Measurements from ENCODE around the gene CACNA2D3.

CACNA2D3 gene

DNA sequence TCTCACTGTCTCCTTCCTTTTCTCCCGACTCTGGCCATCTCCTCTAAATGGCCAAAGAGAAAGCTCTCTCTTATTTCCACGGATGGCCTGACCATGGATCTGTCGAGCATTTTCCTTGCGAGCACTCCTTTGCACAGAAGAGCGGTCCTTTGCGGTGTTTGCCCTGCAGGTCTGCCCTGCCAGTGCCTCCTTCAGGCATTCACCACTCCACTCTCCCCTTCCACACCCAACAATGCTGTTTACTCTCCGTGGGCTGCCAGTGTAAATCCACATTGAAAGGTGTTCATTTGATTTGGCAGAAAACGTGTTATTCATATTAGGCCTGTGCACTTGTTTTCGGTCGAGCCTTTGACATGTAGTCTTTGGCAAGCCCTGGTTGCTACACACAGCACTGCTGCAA lies 49.6 kb downstream of the CACNA2D3 start:
- no peak for DNase-seq

DNA sequence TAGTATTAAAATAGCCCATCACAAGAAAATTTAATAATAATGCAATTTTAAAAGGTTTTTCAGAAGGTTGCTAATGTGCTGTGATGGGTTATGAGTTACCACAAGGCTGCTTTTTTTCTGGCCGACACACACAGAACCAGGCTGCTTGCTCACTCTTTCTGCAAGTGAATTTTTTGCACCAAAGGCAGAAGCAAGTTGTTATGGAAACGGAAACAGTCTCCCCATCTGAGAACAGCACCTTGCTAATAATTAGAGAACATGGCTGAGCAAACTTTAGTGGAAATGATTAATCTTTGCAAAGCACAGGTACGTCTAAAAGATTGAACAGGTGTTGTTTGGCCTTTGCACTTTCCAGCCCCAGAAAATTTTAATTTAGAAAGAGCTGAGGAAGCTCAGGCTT lies 51.0 kb downstream of the CACNA2D3 start:
- DNase-seq = no peak

DNA sequence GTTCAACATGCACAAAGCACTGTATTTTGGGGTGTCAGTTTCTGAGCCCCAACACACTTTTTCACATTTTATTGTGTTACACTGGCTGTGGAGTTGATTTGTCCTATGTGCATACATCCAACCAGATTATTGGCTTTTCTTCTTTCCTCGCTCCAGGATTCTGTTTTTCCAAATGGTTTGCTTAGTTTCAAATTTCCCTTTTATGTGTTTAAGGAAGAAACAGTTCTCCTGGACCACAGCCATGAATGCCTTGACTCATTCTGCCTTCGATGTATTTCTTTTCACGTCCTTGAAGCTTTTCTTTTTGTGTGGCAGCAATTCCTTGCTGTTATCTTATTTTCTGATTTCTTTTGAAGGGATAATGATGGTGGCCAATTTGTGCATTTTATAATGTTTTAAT lies 53.8 kb downstream of the CACNA2D3 start:
- DNase-seq = no peak

DNA sequence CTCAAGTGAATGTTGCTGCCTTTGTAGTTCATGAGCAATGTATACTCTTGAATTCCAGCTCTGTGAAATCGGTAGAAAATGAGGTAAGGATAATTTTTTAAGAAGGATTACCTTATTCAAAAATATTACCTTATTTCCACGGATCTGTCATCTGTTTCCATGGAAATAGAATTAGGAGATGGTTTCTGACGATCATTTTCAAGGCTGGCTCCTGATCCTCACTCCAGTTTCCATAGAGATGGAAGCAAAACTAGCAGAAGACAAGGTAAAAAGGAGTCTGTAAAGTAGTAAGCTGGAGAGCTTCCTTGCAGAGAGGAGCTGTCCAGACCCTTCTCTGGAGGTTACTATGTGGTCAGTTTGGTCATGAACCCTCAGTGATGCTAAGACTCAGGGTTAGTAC lies 55.5 kb downstream of the CACNA2D3 start:
- DNase-seq = no peak

DNA sequence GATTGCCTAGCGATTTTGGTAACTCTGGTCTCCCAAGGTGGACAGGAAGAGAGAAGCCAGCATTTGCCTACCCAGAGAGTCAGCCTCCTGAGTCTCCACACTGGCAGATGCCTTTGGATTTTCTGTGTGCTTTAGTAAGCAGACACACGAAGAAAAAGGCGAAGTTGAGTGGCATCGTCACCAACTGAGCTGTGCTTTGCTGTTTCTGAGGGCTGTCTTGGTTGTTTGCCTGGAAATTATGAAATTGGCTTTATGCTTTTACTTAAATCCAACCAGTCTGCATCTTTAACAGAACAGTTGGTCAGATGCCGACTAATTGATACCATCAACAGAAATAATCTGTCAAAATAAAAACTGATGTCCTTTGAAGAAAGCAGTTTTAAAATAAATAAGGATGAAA lies 56.0 kb downstream of the CACNA2D3 start:
- DNase-seq = no peak

DNA sequence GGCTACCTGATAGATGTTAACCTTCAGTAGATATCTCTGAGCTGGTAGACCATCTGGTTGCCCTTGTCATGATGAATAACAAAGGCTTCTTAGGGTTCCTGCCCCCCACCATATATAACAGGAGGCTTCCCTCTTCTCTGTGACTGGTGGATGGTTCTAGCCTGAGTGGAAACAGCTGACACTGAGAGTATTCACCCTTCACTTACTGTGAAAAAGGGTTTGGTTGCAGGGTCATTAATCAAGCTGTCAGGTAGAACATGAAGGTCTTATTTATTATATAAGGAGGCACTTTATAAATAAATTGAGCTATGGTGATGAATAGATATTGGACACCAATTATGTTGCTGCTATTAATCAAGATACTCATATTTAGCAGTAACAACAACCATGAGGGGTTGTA lies 58.6 kb downstream of the CACNA2D3 start:
- DNase-seq = no peak

DNA sequence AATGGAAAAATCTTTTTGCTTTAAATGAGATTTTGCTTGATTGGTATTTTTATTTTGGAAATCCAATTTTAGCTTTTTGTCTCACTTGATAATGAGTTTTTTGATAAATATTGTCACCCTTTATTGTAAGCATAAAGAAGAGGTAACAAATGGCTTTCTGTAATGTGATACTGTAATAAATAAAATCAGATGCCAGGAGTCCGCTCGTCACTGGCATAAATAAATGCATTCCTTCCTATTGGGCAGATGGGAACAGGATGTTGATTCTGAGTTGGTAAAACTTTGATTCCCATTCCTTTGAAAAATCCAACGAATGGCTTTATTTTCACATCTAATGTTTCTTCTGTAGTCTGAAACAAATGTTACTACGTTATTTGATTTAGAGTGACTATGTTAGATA lies 59.9 kb downstream of the CACNA2D3 start:
- no peak for DNase-seq

DNA sequence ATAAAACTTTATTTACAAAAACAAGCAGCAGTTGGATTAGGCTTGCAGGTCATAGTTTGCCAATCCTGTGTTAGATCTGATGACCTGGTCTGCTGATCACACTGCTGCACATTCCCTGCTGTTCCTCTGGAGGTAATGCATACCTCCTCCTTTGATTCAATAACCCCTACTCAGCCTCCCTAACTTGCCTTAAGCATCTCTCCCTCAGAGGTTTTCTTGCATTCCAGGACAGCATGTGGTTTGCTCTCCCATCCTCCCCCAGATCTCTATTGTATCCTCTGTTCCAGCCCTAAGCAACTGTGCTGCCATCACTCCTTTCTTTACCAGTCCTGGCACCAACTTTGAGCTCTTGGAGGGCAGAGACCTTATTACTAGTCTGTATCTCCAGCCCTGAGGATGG lies 63.4 kb downstream of the CACNA2D3 start:
- no peak for DNase-seq

DNA sequence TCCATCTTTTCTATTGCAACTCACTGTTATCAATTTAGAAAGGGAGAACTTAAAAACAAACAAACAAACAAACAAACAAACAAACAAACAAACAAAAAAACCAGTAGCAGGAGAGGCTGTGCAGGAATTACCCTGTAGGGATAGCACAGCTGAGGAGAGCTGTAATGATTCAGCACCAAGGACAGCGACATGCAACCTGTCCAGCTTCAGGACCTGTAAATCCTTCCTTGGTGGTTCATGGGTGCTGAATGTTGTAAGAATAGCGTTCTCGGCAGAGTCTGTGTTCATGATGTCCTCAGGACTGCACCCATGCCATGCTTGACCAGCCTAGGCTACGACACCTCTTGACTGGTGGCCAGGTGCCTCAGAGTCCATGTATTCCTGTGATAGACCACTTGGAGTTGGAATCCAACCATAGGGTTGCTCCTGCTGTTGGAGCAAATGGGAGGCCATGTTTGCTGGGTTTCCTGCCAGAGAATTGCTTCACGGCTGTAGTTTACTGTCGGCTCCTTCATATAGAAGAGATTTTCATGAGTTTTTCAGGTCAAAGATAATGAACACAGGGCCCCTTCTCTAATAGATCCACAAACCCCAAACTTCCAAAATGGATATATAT lies 65.9 kb downstream of the CACNA2D3 start:
- DNase-seq = no peak

DNA sequence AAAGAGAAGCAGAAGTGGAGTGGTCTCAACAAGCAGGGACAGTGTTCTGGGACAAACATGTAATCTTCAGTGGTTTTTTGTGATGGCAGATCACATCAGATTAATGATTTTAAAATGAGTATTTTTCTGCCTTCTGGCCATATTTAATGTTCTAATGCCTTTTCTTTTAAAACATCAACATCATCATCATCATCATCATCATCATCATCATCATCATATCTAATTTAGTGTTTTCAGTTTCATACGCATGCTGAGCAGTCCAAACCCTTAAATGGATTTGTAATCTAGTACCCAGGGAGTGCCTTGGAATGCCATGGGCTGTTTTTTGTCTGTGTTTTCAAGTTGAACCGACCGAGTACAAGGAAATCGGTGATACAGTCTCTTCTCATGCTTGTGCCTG lies 68.9 kb downstream of the CACNA2D3 start:
- DNase-seq = no peak

DNA sequence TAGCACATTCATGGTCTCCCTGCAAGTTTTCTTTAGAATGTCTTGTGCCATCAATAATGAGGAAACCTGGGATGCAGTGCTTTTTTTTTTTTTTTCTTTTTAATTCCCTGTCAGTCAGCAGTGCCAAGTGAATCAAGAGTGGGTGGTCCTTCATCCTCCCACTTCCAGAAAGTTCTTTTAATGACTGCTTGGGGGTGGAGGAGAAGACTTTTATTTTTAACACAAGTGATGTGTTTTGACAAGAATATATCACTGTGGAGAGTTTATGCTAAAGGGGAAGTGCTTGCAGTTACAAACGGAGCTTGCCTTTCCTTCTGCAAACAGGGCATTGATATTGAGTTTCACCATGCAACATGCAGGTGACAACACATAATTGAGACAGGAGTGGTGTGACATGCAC lies 69.7 kb downstream of the CACNA2D3 start:
- no peak for DNase-seq

DNA sequence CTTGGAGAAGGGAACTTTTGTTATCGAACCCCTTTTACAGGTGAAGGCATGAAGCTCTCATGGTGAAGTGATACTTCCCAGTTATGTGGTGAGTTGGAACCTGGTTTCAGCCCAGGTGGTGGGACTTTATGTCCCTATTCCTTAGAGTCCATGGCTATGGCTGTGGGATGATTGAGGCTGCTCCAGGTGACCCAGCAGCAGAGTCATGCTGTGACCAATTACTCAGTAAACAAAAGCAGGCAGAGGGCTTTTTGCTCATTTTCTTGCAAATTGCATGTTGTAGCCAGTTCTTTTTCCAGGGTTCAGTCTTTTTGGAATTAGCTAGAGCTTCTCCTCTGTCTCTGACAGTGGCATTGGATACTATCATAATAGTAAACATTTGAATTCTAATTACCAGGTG lies 70.7 kb downstream of the CACNA2D3 start:
- no peak for DNase-seq

DNA sequence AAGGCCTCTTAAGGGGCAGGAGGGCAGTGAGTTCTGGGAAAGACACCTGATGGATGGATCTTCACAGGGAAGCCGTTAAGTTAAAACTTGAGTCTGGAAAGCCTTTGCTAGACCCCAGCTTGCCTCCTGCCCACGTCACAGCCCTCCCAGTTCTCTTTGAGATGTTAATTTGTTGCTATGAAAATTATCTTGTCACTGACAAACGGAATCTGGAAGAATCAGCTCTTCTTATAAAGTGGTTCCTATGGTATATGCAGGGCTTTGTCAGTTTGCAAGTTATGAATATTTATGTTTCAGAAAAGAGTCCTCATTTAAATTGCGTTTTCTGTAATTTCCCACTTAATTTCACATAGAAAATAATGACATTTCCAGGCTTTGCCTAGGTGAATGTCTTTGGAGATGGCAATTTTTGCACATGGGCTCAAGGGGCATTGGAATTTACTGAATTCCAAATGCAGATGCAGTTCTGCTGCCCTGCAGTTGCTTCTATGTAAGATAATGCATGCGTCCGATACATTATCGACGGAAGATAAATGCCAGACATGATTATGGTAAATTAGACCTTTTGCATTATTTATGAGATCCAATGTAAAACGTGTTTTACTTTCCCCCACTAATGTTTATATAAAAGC lies 74.1 kb downstream of the CACNA2D3 start:
- DNase-seq = no peak

DNA sequence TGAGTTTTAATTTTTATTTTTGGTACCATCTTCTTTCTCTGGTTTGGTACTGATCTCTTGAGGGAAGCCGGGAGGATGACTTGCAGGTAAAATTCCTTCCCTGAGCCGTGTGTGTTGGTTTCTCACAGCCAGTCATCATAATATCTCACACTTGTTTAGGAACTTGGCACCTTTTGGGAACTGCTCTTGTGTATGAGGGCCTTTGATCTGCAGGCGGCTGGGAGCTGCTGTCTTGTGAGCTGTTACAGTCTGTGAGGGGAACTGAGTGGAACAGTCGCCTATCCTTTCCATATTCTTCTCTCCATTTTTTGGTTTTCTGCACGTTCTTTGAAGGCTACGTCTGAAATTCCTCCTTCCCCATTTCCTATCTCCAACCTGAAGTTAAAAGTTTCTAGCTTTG lies 75.2 kb downstream of the CACNA2D3 start:
- no peak for DNase-seq

DNA sequence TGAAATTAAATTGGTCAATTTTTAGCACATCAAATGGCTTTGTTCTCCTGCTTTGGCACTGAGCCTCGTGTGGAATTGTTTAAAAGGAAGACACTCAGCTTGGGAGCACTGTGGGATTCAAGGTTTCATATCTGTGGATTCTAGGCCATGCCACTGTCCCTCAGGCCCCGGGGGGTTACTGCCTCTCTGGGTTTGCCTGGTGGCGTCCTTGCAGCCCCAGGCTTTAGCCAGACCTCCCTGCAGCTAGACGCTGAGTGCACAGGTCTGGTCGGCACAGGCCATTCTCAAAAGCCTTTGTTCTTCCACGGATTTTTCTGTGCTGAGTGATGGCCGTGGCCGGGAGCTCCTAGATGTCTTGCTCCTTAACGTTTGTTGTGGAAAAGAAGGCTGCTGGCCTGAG lies 76.2 kb downstream of the CACNA2D3 start:
- DNase-seq = no peak

DNA sequence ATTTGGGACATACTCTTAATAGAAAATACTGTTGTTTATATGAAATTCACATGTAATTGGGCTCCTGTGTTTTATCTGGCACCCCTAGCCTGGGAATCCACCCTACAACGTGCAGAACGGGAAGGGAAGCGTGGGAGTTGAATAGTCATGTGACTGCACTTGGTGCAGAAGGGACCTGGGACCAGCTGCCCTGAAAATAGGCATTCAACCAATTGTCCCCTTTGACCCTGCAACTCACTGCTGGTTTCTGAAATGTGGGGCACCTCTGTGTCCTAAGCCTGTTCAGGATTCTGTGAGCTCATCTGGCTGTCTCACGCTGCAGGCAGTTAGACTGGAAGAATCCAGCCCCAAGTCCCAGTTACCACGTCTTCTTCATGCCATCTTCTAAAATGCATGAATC lies 79.7 kb downstream of the CACNA2D3 start:
- DNase-seq = no peak

DNA sequence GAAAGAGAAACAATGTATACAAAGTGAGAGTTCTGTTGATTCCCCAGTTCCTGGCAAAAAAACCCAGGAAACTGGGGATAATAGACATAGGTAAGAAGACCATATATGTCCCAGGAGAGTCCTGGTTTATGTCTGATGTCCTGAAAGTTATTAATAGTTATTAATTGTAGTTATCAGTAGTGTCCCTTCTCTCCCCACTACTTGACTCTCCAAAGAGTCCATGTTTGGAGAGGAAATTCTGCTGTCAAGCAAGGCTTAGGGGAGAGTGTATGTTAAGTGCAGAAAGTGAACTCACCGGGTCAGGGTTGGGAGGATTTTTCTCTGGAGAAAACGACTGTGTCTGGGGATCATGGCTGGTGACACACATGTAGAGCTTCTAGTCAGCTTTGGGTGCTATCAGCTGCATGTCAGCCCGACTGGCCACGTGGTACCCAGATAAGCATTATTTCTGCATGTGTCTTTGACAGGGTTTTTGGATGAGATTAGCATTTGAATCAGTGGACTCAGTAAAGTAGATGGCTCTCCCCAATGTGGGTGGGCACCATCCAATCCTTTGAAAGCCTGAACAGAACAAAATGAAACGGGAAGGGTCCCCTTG lies 80.4 kb downstream of the CACNA2D3 start:
- no peak for DNase-seq

DNA sequence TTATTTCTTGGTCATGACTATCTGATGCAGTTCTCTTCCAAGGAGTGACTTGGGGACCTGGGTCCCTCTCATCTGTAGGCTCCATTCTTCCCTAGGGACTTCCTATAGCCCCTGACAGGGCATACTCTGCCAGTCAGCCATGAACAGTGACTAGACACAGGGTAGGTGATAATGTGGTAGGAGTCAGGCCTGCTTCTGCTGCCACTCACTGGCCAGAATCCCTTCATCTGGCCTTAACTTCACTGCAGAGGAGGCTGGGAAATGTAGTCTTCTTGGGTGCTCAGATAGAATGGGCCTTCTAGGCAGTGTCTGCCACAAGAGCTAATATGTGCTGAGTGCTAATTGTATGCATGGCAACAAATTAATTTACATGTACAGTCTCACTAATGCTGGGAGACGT lies 84.5 kb downstream of the CACNA2D3 start:
- no peak for DNase-seq

DNA sequence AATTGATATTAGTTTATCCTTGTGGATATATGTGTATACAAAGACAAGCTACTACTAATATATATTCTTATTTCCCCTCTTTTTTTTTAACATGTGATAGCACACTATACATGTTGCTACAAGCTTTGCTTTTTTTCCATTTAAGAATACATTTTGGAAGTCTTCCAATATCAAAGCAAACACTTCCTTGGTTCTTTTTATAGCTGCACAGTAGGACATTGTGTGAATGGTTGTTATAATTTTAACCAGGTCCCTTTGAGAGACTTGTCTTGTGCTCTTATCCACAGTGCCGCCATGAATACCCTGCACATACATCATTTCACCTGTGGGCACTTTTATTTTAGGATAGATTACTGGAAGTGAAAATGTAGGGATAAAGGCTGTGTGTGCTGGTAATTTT lies 88.7 kb downstream of the CACNA2D3 start:
- no peak for DNase-seq

DNA sequence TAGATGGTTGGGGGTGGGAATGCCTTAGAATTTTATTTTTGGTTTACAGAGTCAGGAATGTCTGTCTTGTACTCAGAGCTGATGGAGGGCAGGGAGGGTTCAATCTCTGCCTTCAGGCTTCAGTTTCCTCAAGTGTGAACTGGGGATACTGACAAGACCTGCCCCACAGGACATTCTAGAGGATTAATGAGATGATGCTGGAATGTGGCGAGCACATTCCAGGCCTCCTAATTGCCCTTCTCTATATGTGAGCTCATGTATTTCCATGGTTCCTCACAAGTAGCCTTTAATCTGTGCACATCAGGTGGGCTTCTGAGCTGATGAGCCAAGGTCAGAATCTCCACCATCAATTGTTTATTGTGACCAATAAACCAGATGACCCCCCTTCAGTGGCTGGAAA lies 90.4 kb downstream of the CACNA2D3 start:
- no peak for DNase-seq

DNA sequence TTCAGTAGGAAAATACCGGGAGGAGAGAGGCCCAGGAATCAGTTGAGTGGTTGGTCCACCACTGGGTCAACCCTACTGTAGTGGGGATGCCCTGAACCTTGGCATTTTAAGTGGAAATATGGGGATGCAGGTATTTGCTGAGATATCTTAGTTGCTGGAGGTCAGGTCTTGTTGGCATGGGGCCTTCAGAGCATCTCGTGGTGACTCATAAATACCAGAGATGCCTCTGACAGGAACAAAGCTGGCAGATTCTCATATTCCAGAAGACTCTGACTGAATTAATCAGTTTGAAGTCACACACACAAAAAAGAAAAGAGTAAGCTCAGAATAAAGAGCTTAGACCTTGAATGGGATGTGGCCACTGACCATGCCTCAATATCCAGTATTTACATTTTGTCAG lies 91.6 kb downstream of the CACNA2D3 start:
- DNase-seq = no peak

DNA sequence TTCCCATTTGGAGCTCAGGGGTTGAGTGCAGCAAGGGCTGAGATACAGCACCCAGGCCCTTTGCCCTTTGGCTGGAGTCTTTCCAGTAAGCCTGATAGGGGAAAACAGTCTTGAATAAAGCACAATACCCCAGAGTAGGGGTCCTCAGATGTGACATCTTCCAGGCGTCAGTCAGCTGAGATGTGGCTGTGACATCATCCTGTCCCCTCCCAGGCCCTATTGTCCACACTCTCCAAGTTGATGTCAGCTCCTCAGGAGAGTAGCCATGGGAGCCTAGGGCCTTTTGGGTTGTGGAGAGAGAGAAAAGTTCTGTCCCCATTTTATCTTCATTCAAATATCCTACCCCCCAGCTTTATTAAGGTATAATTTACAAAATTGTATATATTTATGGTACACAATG lies 92.5 kb downstream of the CACNA2D3 start:
- DNase-seq = no peak

DNA sequence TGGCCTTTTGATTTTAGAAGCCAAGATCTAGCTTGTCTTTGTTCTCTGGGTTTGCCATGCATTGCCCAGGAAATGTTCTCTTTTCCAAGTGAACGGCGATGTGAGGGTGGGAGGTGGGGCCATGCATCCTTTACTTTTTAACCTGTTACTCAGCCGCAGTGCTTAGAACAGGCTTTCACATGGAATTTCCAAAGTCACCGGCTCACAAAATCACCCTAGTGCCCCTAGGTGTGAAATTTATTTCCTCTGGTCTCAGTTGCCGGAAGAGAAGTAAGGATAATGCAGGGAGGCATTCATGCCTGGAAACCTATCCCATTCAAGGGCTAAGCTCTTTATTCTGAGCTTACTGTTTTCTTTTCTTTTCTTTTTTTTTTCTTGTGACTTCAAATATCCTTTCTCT lies 93.2 kb downstream of the CACNA2D3 start:
- DNase-seq = no peak

DNA sequence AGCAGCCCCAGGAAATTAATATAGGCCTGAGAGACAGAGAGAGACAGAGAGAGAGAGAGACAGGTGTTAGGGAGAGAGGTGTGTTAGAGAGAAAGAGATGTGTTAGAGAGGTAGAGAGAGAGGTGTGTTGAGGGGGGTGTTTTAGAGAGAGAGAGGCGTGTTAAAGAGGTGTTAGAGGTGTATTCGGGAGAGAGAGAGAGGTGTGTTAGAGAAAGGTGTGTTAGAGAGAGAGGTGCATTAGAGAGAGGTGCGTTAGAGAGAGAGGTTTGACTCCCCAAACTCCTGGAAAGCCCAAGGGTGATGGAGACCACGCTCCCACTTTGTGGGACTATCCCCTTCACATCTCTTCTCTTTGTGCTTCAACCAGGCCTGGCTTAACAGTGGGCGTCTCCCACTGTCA lies 95.5 kb downstream of the CACNA2D3 start:
- no peak for DNase-seq

DNA sequence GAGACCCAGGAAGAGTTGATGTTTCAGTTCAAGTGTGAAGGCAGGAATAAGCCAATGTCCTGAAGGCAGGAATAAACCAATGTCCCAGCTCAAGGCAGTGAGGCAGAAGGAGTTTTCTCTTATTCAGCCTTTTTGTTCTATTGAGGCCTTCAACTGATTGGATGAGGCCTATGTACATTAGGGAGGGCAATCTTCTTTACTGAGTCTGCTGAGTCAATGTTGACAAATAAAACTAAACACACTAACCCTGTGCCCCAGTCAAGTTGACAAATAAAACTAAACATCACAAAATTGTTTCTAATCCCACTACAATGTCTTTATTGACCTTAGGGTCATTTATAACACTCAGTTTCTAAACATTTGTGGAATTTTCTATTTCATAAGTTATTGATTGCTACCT lies 100.0 kb downstream of the CACNA2D3 start:
- no peak for DNase-seq

Measured in activated naive CD4-positive, alpha-beta T cell treated with anti-CD3 and anti-CD28 coated beads, Interleukin-2, amount 50 U/mL, for 16 hours (primary cell).